ENCODE results near the gene TPST1. TPM values are rescaled to one million over a fixed set of nuclear protein-coding genes. Genes with fewer than 3 reads are reported as not detected.

Gene TPST1
- total RNA-seq, 1 experiment from 2014 or later = 29.0 TPM

GRCh38 chr7:66276363-66276762, 71.2 kb downstream of the TPST1 start:
- ATAC-seq = no peak
- H3K4me1 ChIP-seq (ENCODE audit: control insufficient read depth, insufficient read depth, low read length) = no peaks in the 10 kb centered on the region
- intact Hi-C loops (cut with micrococcal nuclease; ENCODE audit: unreplicated experiment) = no loop called here
- DNase-seq (ENCODE audit: low read depth, low spot score) = no peak
- no peak overlapping the region for H3K4me3 ChIP-seq (ENCODE audit: low read depth in 2 of 2, low read length in 2 of 2)
- H3K27ac ChIP-seq (ENCODE audit: low read length) = no peak overlapping the region
- H3K27me3 ChIP-seq (ENCODE audit: control insufficient read depth, insufficient read depth, low read length) = no peaks in the 10 kb centered on the region
- no peaks in the 10 kb centered on the region for H3K36me3 ChIP-seq (ENCODE audit: control insufficient read depth, insufficient read depth, low read length)
- POLR2A ChIA-PET = interaction anchor here (0.6 kb wide), 1 partner anchor 28 kb away, joined by 8 read pairs; no protein-coding TSS in a partner anchor
- no peaks in the 10 kb centered on the region for H3K9me3 ChIP-seq (ENCODE audit: control insufficient read depth, insufficient read depth, low read depth, low read length)
- TF ChIP-seq SIN3A (IDR thresholded peaks at IDR 0.05; ENCODE audit: borderline replicate concordance, insufficient read depth, low read depth, low read length) (no peak), POLR2AphosphoS5 (IDR thresholded peaks at IDR 0.05; ENCODE audit: low read depth, low read length) (no peak), REST (IDR thresholded peaks at IDR 0.05; ENCODE audit: insufficient read depth in 1 of 2, low read depth in 2 of 2, low read length in 1 of 2) (no peak), TCF7L2 (IDR thresholded peaks at IDR 0.05; ENCODE audit: low read depth, low read length) (no peak), CTCF (IDR thresholded peaks at IDR 0.05) (no peak)
- BruUV-seq (replicated peaks) = no TSS peak
- in situ Hi-C loops (cut with HindIII; ENCODE audit: low pct_unique_long_range_greater_than_20kb, low sequenced_read_pairs) = no loop called here
- CTCF ChIA-PET = no interaction called here

GRCh38 chr7:66277492-66277891, 72.4 kb downstream of the TPST1 start:
- in situ Hi-C loops (cut with HindIII; ENCODE audit: low pct_unique_long_range_greater_than_20kb, low sequenced_read_pairs) = no loop called here
- H3K27ac ChIP-seq (ENCODE audit: low read length) = no peak overlapping the region
- H3K4me1 ChIP-seq (ENCODE audit: control insufficient read depth, insufficient read depth, low read length) = peaks cover 10% of the 10 kb centered on the region
- no peaks in the 10 kb centered on the region for H3K27me3 ChIP-seq (ENCODE audit: control insufficient read depth, insufficient read depth, low read length)
- ChIA-PET POLR2A (no interaction called here), CTCF (no interaction called here)
- DNase-seq (ENCODE audit: low read depth, low spot score) (no peak), ATAC-seq (no peak)
- no peaks in the 10 kb centered on the region for H3K9me3 ChIP-seq (ENCODE audit: control insufficient read depth, insufficient read depth, low read depth, low read length)
- no peaks in the 10 kb centered on the region for H3K36me3 ChIP-seq (ENCODE audit: control insufficient read depth, insufficient read depth, low read length)
- no peak for TF ChIP-seq REST (IDR thresholded peaks at IDR 0.05; ENCODE audit: insufficient read depth in 1 of 2, low read depth in 2 of 2, low read length in 1 of 2)
- TF ChIP-seq CTCF (IDR thresholded peaks at IDR 0.05) = no peak
- no peak for TF ChIP-seq POLR2AphosphoS5 (IDR thresholded peaks at IDR 0.05; ENCODE audit: low read depth, low read length)
- no peak for TF ChIP-seq SIN3A (IDR thresholded peaks at IDR 0.05; ENCODE audit: borderline replicate concordance, insufficient read depth, low read depth, low read length)
- TF ChIP-seq TCF7L2 (IDR thresholded peaks at IDR 0.05; ENCODE audit: low read depth, low read length) = no peak
- no TSS peak for BruUV-seq (replicated peaks)
- intact Hi-C loops (cut with micrococcal nuclease; ENCODE audit: unreplicated experiment) = no loop called here
- H3K4me3 ChIP-seq (ENCODE audit: low read depth in 2 of 2, low read length in 2 of 2) = no peak overlapping the region
